ENCODE results near the gene RIT1.

RIT1 gene

GRCh38 chr1:155942578-155943141 lies 31.5 kb upstream of the RIT1 start:
- H3K27ac ChIP-seq (ENCODE audit: low read depth, low read length), result no peak overlapping the region
- no peaks in the 10 kb centered on the region for H3K4me1 ChIP-seq (ENCODE audit: control insufficient read depth, insufficient read depth, low read length)
- peaks cover 3% of the 10 kb centered on the region for H3K36me3 ChIP-seq (ENCODE audit: control insufficient read depth, insufficient read depth, low read length)
- H3K9ac ChIP-seq (ENCODE audit: low read length), result no peak overlapping the region
- peak overlapping the region; percentile 31 for H3K4me3 ChIP-seq (ENCODE audit: low read length)
- no peaks in the 10 kb centered on the region for H3K27me3 ChIP-seq (ENCODE audit: control insufficient read depth, insufficient read depth, low read length)

- Histone ChIP-seq H3K4me1 (ENCODE audit: control insufficient read depth, insufficient read depth, low read length) (no peaks in the 10 kb centered on the region), H3K4me3 (ENCODE audit: low read length) (peak overlapping the region; percentile 31), H3K27ac (ENCODE audit: low read depth, low read length) (no peak overlapping the region), H3K9ac (ENCODE audit: low read length) (peak overlapping the region; percentile 28), H3K36me3 (ENCODE audit: control insufficient read depth, insufficient read depth, low read length) (no peaks in the 10 kb centered on the region), H3K27me3 (ENCODE audit: control insufficient read depth, insufficient read depth, low read length) (no peaks in the 10 kb centered on the region)
Observed at GRCh38 chr1:155941845-155942531, 30.8 kb upstream of the RIT1 start.

GRCh38 chr1:155940993-155941844 lies 30.1 kb upstream of the RIT1 start, which contains the start of gene RXFP4:
Gene RXFP4 (plus strand): TSS chr1:155941638. CDS start chr1:155941710, 72 bp downstream.
- Histone ChIP-seq H3K4me3 (ENCODE audit: low read length) (peak within 1 kb of the TSS; percentile 31), H3K4me1 (ENCODE audit: control insufficient read depth, insufficient read depth, low read length) (no peaks in the 10 kb centered on the region), H3K36me3 (ENCODE audit: control insufficient read depth, insufficient read depth, low read length) (no peaks in the 10 kb centered on the region), H3K9ac (ENCODE audit: low read length) (peak within 1 kb of the TSS; percentile 28), H3K27me3 (ENCODE audit: control insufficient read depth, insufficient read depth, low read length) (no peaks in the 10 kb centered on the region), H3K27ac (ENCODE audit: low read depth, low read length) (no peak within 1 kb of the TSS)

GRCh38 chr1:155940482-155940992 lies 29.4 kb upstream of the RIT1 start:
- Histone ChIP-seq H3K27me3 (ENCODE audit: control insufficient read depth, insufficient read depth, low read length) (no peaks in the 10 kb centered on the region), H3K27ac (ENCODE audit: low read depth, low read length) (no peak overlapping the region), H3K9ac (ENCODE audit: low read length) (no peak overlapping the region), H3K4me3 (ENCODE audit: low read length) (no peak overlapping the region), H3K36me3 (ENCODE audit: control insufficient read depth, insufficient read depth, low read length) (no peaks in the 10 kb centered on the region), H3K4me1 (ENCODE audit: control insufficient read depth, insufficient read depth, low read length) (no peaks in the 10 kb centered on the region)

- no peaks in the 10 kb centered on the region for H3K36me3 ChIP-seq (ENCODE audit: control insufficient read depth, insufficient read depth, low read length)
- no peaks in the 10 kb centered on the region for H3K4me1 ChIP-seq (ENCODE audit: control insufficient read depth, insufficient read depth, low read length)
- no peak overlapping the region for H3K4me3 ChIP-seq (ENCODE audit: low read length)
- no peak overlapping the region for H3K27ac ChIP-seq (ENCODE audit: low read depth, low read length)
- no peaks in the 10 kb centered on the region for H3K27me3 ChIP-seq (ENCODE audit: control insufficient read depth, insufficient read depth, low read length)
- no peak overlapping the region for H3K9ac ChIP-seq (ENCODE audit: low read length)
Observed at GRCh38 chr1:155938220-155938627, 27.1 kb upstream of the RIT1 start.

GRCh38 chr1:155934936-155935590 lies 23.9 kb upstream of the RIT1 start:
- Histone ChIP-seq H3K27ac (ENCODE audit: low read depth, low read length) (peak overlapping the region; percentile 90), H3K9ac (ENCODE audit: low read length) (peak overlapping the region; percentile 18), H3K27me3 (ENCODE audit: control insufficient read depth, insufficient read depth, low read length) (no peaks in the 10 kb centered on the region), H3K36me3 (ENCODE audit: control insufficient read depth, insufficient read depth, low read length) (peaks cover 5% of the 10 kb centered on the region), H3K4me3 (ENCODE audit: low read length) (peak overlapping the region; percentile 76), H3K4me1 (ENCODE audit: control insufficient read depth, insufficient read depth, low read length) (peaks cover 15% of the 10 kb centered on the region)

GRCh38 chr1:155934097-155934935 lies 23.2 kb upstream of the RIT1 start, which contains the start of gene KHDC4:
Gene KHDC4 (minus strand): TSS chr1:155934413. CDS start chr1:155934373, 40 bp downstream.
- Histone ChIP-seq H3K4me1 (ENCODE audit: control insufficient read depth, insufficient read depth, low read length) (peaks cover 15% of the 10 kb centered on the region), H3K4me3 (ENCODE audit: low read length) (peak within 1 kb of the TSS; percentile 91), H3K27me3 (ENCODE audit: control insufficient read depth, insufficient read depth, low read length) (no peaks in the 10 kb centered on the region), H3K9ac (ENCODE audit: low read length) (peak within 1 kb of the TSS; percentile 93), H3K36me3 (ENCODE audit: control insufficient read depth, insufficient read depth, low read length) (peaks cover 8% of the 10 kb centered on the region), H3K27ac (ENCODE audit: low read depth, low read length) (peak within 1 kb of the TSS; percentile 90)

GRCh38 chr1:155933591-155934096 lies 22.5 kb upstream of the RIT1 start:
- Histone ChIP-seq H3K27me3 (ENCODE audit: control insufficient read depth, insufficient read depth, low read length) (no peaks in the 10 kb centered on the region), H3K4me1 (ENCODE audit: control insufficient read depth, insufficient read depth, low read length) (peaks cover 15% of the 10 kb centered on the region)

GRCh38 chr1:155932487-155932886 lies 21.3 kb upstream of the RIT1 start:
- H3K27ac ChIP-seq (ENCODE audit: low read depth, low read length), result no peak overlapping the region
- H3K9ac ChIP-seq (ENCODE audit: low read length), result no peak overlapping the region
- H3K36me3 ChIP-seq (ENCODE audit: control insufficient read depth, insufficient read depth, low read length), result peaks cover 13% of the 10 kb centered on the region
- H3K27me3 ChIP-seq (ENCODE audit: control insufficient read depth, insufficient read depth, low read length), result no peaks in the 10 kb centered on the region
- peaks cover 15% of the 10 kb centered on the region for H3K4me1 ChIP-seq (ENCODE audit: control insufficient read depth, insufficient read depth, low read length)
- H3K4me3 ChIP-seq (ENCODE audit: low read length), result peak overlapping the region; percentile 41

More at GRCh38 chr1:155933591-155934096, 22.5 kb upstream of the RIT1 start:
- H3K36me3 ChIP-seq (ENCODE audit: control insufficient read depth, insufficient read depth, low read length), result peaks cover 13% of the 10 kb centered on the region
- peak overlapping the region; percentile 93 for H3K9ac ChIP-seq (ENCODE audit: low read length)
- H3K4me3 ChIP-seq (ENCODE audit: low read length), result peak overlapping the region; percentile 91
- H3K27ac ChIP-seq (ENCODE audit: low read depth, low read length), result peak overlapping the region; percentile 87

GRCh38 chr1:155932081-155932480 lies 20.9 kb upstream of the RIT1 start:
- peaks cover 15% of the 10 kb centered on the region for H3K4me1 ChIP-seq (ENCODE audit: control insufficient read depth, insufficient read depth, low read length)

More at GRCh38 chr1:155932081-155932480, 20.9 kb upstream of the RIT1 start:
- Histone ChIP-seq H3K9ac (ENCODE audit: low read length) (no peak overlapping the region), H3K36me3 (ENCODE audit: control insufficient read depth, insufficient read depth, low read length) (peaks cover 17% of the 10 kb centered on the region), H3K27me3 (ENCODE audit: control insufficient read depth, insufficient read depth, low read length) (no peaks in the 10 kb centered on the region), H3K4me3 (ENCODE audit: low read length) (no peak overlapping the region), H3K27ac (ENCODE audit: low read depth, low read length) (no peak overlapping the region)

Data from rectal smooth muscle tissue (tissue), 1 donor.